ENCODE measurements around the gene PRKCSH. TPM values are rescaled to one million over a fixed set of nuclear protein-coding genes. Genes with fewer than 3 reads are reported as not detected.

Gene PRKCSH
- polyA plus RNA-seq, 3 donors, result 24.9 to 172 (median 28.4) TPM

GRCh38 chr19:11479090-11479897, 43.9 kb downstream of the PRKCSH start:
- no peak overlapping the region for H2AFZ ChIP-seq (ENCODE audit: insufficient read depth, low read depth, low read length, poor library complexity, severe bottlenecking)

More at GRCh38 chr19:11479090-11479897, 43.9 kb downstream of the PRKCSH start:
- peak overlapping the region in 1 of 3 experiments; percentile 30 for H3K4me3 ChIP-seq (replicated peaks in 1 of 3; ENCODE audit: low read depth in 2 of 3, low read length in 3 of 3)
- peaks cover 7 to 21% of the 10 kb centered on the region in 2 donors for H3K9me3 ChIP-seq (replicated peaks in 1 of 2; ENCODE audit: control insufficient read depth in 1 of 2, insufficient read depth in 1 of 2, low read length in 2 of 2)
- peak overlapping the region; percentile 64 to 85 for H3K4me3 Mint-ChIP-seq
- peaks cover 48 to 74% (median 58%) of the 10 kb centered on the region in 3 donors for H3K27me3 Mint-ChIP-seq (ENCODE audit: low read depth in 3 of 3)
- peaks cover 23 to 53% of the 10 kb centered on the region in 2 donors for H3K27me3 ChIP-seq (ENCODE audit: control insufficient read depth in 2 of 2, insufficient read depth in 2 of 2, low read length in 2 of 2)
- peak overlapping the region in 2 of 7 donors; percentile 16 to 75 for H3K27ac Mint-ChIP-seq
- peaks cover 5 to 22% (median 11%) of the 10 kb centered on the region in 7 donors for H3K9me3 Mint-ChIP-seq
- intact Hi-C loops (cut with micrococcal nuclease), result no loop called here
- no peak for DNase-seq
- H3K4me1 Mint-ChIP-seq, result peaks cover 24% of the 10 kb centered on the region
- peaks cover 35 to 49% of the 10 kb centered on the region in 2 donors for H3K4me1 ChIP-seq (ENCODE audit: control insufficient read depth in 1 of 2, insufficient read depth in 2 of 2, low read length in 2 of 2)
- no peak for TF ChIP-seq CTCF (IDR thresholded peaks at IDR 0.05)
- H3K36me3 ChIP-seq (replicated peaks in 1 of 2; ENCODE audit: control insufficient read depth in 1 of 2, insufficient read depth in 2 of 2, low read length in 2 of 2), result no peaks in the 10 kb centered on the region
- no peaks in the 10 kb centered on the region for H4K20me1 ChIP-seq (ENCODE audit: insufficient read depth, low read length)
- 22% methylated on average over 46 of the region's 62 CpGs for WGBS (ENCODE audit: insufficient coverage)
- no peaks in the 10 kb centered on the region for H3K79me2 ChIP-seq (ENCODE audit: insufficient read depth, low read length)
- peaks cover 8 to 11% of the 10 kb centered on the region in 2 donors for H3K36me3 Mint-ChIP-seq
- no peak overlapping the region for H3K27ac ChIP-seq (ENCODE audit: low read depth in 1 of 2, low read length in 2 of 2)
- no peak overlapping the region for H3K9ac ChIP-seq (ENCODE audit: insufficient read depth, low read length, poor library complexity, severe bottlenecking)
- H3K4me2 ChIP-seq (replicated peaks; ENCODE audit: extremely low read depth, low read length, poor library complexity, severe bottlenecking), result peak overlapping the region; percentile 41
